Colonic mucosa (tissue), 4 donors: ENCODE measurements around the gene LAMB4. TPM values are rescaled to one million over a fixed set of nuclear protein-coding genes. Genes with fewer than 3 reads are reported as not detected.
A peak's percentile ranks its signal among the peaks of the same experiment; 100 is the strongest.

Source experiments
- DNase-seq: peaks from one replicate; pipeline ENCODE4 v3.0.0-alpha.2; 2020
- H3K27ac ChIP-seq: fragments of 200-600 bp; one replicate; pipeline ENCODE4 v1.8.0; 2021
- H3K27me3 ChIP-seq: fragments of 200-600 bp; one replicate; pipeline ENCODE4 v1.8.0; 2021
- H3K36me3 ChIP-seq: fragments of 200-600 bp; one replicate; pipeline ENCODE4 v1.8.0; 2021
- H3K4me1 ChIP-seq: fragments of 200-600 bp; one replicate; pipeline ENCODE4 v1.8.0; 2021; ENCODE audit warnings: mild to moderate bottlenecking
- H3K4me3 ChIP-seq: fragments of 200-600 bp; one replicate; pipeline ENCODE4 v1.8.0; 2021
- H3K9ac ChIP-seq, 2 donors: one replicate each; pipeline ENCODE4 v1.7.0; 2013; ENCODE audit warnings: control low read depth in 2 of 2, low read depth in 2 of 2, low read length in 2 of 2
- H3K9me3 ChIP-seq: fragments of 200-600 bp; one replicate; pipeline ENCODE4 v1.8.0; 2021
- CTCF ChIP-seq: fragments of 200-600 bp; IDR thresholded peaks from one replicate; pipeline ENCODE4 v1.8.0; 2022; ENCODE audit warnings: antibody characterized with exemption, mild to moderate bottlenecking
- intact Hi-C: fragments of 100-400 bp; cut with DNase I; formaldehyde crosslinking; loops from one replicate; pipeline ENCODE4 v1.14.1; 2022
- total RNA-seq, 2 donors: library from RNA; stranded (reverse); fragmentation: NEBNext Ultra II Directional in 1 of 2; extraction: Animal tissue kit (Norgen Biotek cat#: 25700) in 1 of 2; gene quantifications; one replicate each; pipeline ENCODE4 v1.2.1, GENCODE V29; 2021
- donor health status: healthy.
- donor health status: DM: no; HTN: no; CAD: no.
- donor health status: DM: no; HTN: no; CAD: no.

Gene LAMB4
- total RNA-seq, 2 donors from 2014 or later = 0.27 TPM; not detected in 1

GRCh38 chr7:108076156-108076555 lies 54.0 kb downstream of the LAMB4 start:
- DNase-seq = no peak
- no peak overlapping the region for H3K9ac ChIP-seq
- H3K27ac ChIP-seq = no peak overlapping the region
- H3K27me3 ChIP-seq = no peaks in the 10 kb centered on the region
- no peak for TF ChIP-seq CTCF
- H3K9me3 ChIP-seq = no peaks in the 10 kb centered on the region
- no peak overlapping the region for H3K4me3 ChIP-seq
- intact Hi-C loops = no loop called here
- no peaks in the 10 kb centered on the region for H3K36me3 ChIP-seq
- no peaks in the 10 kb centered on the region for H3K4me1 ChIP-seq

DNA sequence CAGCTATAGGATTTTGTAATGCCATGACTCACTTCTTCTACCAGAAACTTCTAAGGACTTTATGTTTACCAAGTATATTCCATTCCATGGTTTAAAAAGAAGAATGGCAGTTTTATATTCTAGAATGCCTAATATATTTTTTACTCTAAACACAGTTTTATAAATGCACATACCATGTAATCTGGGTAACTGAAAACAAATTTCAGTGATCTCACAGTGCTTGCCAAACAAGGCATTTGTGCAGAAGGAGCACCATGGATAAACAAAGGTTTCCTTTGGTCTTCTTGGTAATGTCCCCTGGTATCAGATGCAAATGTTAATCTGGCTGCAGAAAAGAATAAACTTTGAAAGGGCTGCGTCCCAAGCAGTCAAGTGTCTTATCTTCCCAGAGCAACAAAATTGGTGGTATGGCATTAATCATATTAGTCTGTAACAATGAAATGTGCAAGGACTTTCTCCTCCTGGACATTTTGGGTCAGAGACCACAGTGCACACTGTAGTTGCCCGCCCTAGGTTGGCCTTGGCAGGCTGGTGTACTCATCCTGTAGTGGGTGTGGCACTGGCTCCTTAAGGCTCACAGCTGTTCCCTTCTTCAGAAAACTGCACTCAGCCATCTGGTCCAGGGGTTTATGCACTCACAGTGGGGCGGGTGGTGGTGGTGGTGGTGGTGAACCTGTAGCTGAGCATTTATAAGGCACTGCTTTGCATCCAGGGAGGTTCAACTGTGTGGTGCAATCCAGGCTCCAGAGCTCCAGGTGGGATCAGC lies 56.7 kb downstream of the LAMB4 start:
- H3K27ac ChIP-seq = no peak overlapping the region

GRCh38 chr7:108072739-108073138 lies 57.4 kb downstream of the LAMB4 start:
- H3K4me1 ChIP-seq = no peaks in the 10 kb centered on the region
- no peaks in the 10 kb centered on the region for H3K27me3 ChIP-seq
- H3K27ac ChIP-seq = no peak overlapping the region
- no peak for TF ChIP-seq CTCF
- intact Hi-C loops = no loop called here
- no peaks in the 10 kb centered on the region for H3K36me3 ChIP-seq
- H3K4me3 ChIP-seq = no peak overlapping the region
- DNase-seq = no peak
- H3K9me3 ChIP-seq = no peaks in the 10 kb centered on the region
- H3K9ac ChIP-seq = no peak overlapping the region

More for the DNA sequence above, 56.7 kb downstream of the LAMB4 start:
- Histone ChIP-seq H3K36me3 (no peaks in the 10 kb centered on the region), H3K27me3 (no peaks in the 10 kb centered on the region), H3K4me3 (no peak overlapping the region), H3K9me3 (no peaks in the 10 kb centered on the region), H3K9ac (no peak overlapping the region), H3K4me1 (no peaks in the 10 kb centered on the region)
- intact Hi-C loops = no loop called here
- DNase-seq = peak; percentile 29
- no peak for TF ChIP-seq CTCF

DNA sequence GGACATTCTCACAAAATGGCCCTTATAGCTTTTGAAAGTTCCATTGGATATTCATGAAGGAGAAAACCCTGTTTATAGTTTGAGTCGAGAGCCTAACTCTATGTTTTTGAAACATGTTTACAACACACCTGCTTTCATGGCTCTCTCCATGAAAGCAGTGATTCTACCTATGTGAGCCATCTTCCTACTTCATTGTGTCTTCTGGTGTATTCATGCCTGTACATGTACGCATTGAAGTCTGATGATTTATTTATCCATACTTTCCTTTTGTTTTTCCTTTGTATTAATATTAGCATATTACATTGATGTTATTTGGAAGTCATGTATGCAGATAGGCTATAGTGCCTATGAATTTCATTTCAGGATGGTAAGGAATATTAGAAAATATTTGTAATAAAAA lies 58.0 kb downstream of the LAMB4 start:
- Histone ChIP-seq H3K27me3 (no peaks in the 10 kb centered on the region), H3K9me3 (no peaks in the 10 kb centered on the region), H3K9ac (no peak overlapping the region), H3K36me3 (no peaks in the 10 kb centered on the region), H3K4me3 (no peak overlapping the region), H3K4me1 (no peaks in the 10 kb centered on the region), H3K27ac (no peak overlapping the region)
- TF ChIP-seq CTCF = no peak
- intact Hi-C loops = no loop called here
- no peak for DNase-seq

- Histone ChIP-seq H3K4me3 (no peak overlapping the region), H3K27ac (no peak overlapping the region), H3K36me3 (no peaks in the 10 kb centered on the region), H3K9me3 (no peaks in the 10 kb centered on the region), H3K9ac (no peak overlapping the region), H3K4me1 (no peaks in the 10 kb centered on the region), H3K27me3 (no peaks in the 10 kb centered on the region)
- DNase-seq = no peak
- intact Hi-C loops = no loop called here
- TF ChIP-seq CTCF = no peak
These were observed 58.6 kb downstream of the LAMB4 start for GRCh38 chr7:108071551-108071950.
